ENCODE data around the gene ATOX1.
A peak's percentile ranks its signal among the peaks of the same experiment; 100 is the strongest.
"Not testable (repeated sequence)": the region's sequence is repeated elsewhere in the genome, so short reads cannot be mapped to it uniquely, and the experiment has no call there.

The ATOX1 gene

GRCh38 chr5:151730381-151730780 lies 28.1 kb downstream of the ATOX1 start:
- no peak overlapping the region for H3K27ac ChIP-seq
- no peak for TF ChIP-seq CTCF (conservative IDR thresholded peaks at IDR 0.05)
- no peak for TF ChIP-seq ZFX (IDR thresholded peaks at IDR 0.05)

- H3K27ac ChIP-seq: not testable (repeated sequence)
Observed at GRCh38 chr5:151729597-151729996, 28.8 kb downstream of the ATOX1 start.

GRCh38 chr5:151724360-151724759 lies 34.1 kb downstream of the ATOX1 start:
- TF ChIP-seq ZFX (IDR thresholded peaks at IDR 0.05) (no peak), CTCF (conservative IDR thresholded peaks at IDR 0.05) (no peak)
- no peak overlapping the region for H3K27ac ChIP-seq

GRCh38 chr5:151722546-151722945 lies 35.9 kb downstream of the ATOX1 start:
- no peak overlapping the region for H3K27ac ChIP-seq
- TF ChIP-seq ZFX (IDR thresholded peaks at IDR 0.05) (no peak), CTCF (conservative IDR thresholded peaks at IDR 0.05) (no peak)

GRCh38 chr5:151721812-151722391 lies 36.5 kb downstream of the ATOX1 start:
- TF ChIP-seq CTCF (conservative IDR thresholded peaks at IDR 0.05) (no peak), ZFX (IDR thresholded peaks at IDR 0.05) (no peak)
- no peak overlapping the region for H3K27ac ChIP-seq

- no peak overlapping the region for H3K27ac ChIP-seq
- TF ChIP-seq ZFX (IDR thresholded peaks at IDR 0.05): no peak; the same call in 1 of the 2 replicates
Observed at GRCh38 chr5:151721087-151721646, 37.3 kb downstream of the ATOX1 start.

GRCh38 chr5:151720215-151720614 lies 38.2 kb downstream of the ATOX1 start:
- no peak overlapping the region for H3K27ac ChIP-seq
- TF ChIP-seq ZFX (IDR thresholded peaks at IDR 0.05) (no peak), CTCF (conservative IDR thresholded peaks at IDR 0.05) (no peak)

GRCh38 chr5:151719228-151720000 lies 39.0 kb downstream of the ATOX1 start:
- TF ChIP-seq ZFX (IDR thresholded peaks at IDR 0.05) (no peak), CTCF (conservative IDR thresholded peaks at IDR 0.05) (peak; percentile 72)

More at GRCh38 chr5:151719228-151720000, 39.0 kb downstream of the ATOX1 start:
- no peak overlapping the region for H3K27ac ChIP-seq
